OCI-LY3 (cell line): ENCODE data around the gene KRT16.
"Not testable (repeated sequence)": the region's sequence is repeated elsewhere in the genome, so short reads cannot be mapped to it uniquely, and the experiment has no call there.

ENCODE experiments used
- H2AFZ ChIP-seq: fragments of 200-600, 300-600 bp; shearing (Covaris generic); 2 replicates; pipeline ENCODE4 v1.6.0; 2014; ENCODE audit warnings: antibody characterized with exemption, low read depth, low read length
- H3K27ac ChIP-seq: fragments of 200-600, 300-600 bp; sonication (generic); 2 replicates; pipeline ENCODE4 v1.5.1; 2014; ENCODE audit warnings: mild to moderate bottlenecking, low read length, moderate library complexity, mixed read lengths
- H3K27me3 ChIP-seq: fragments of 200-600, 300-600 bp; sonication (generic); 2 replicates; pipeline ENCODE4 v1.6.1; 2014; ENCODE audit warnings: low read depth, low read length, mixed read lengths
- H3K36me3 ChIP-seq: fragments of 200-600, 300-600 bp; sonication (generic); replicated peaks from 2 replicates; pipeline ENCODE3; 2014; ENCODE audit warnings: low read depth, low read length, mixed read lengths
- H3K4me1 ChIP-seq: fragments of 300-600, 200-600 bp; sonication (generic); 2 replicates; pipeline ENCODE4 v1.6.1; 2014; ENCODE audit warnings: low read length, mixed read lengths
- H3K4me2 ChIP-seq: fragments of 200-600, 300-600 bp; sonication (generic); 2 replicates; pipeline ENCODE4 v1.6.1; 2014; ENCODE audit warnings: low read length, mixed read lengths
- H3K4me3 ChIP-seq: fragments of 300-600, 200-600 bp; sonication (generic); 2 replicates; pipeline ENCODE4 v1.5.1; 2014; ENCODE audit warnings: antibody characterized with exemption, mild to moderate bottlenecking, low read length, moderate library complexity
- H3K79me2 ChIP-seq: fragments of 300-600, 200-600 bp; shearing (Covaris generic); 2 replicates; pipeline ENCODE4 v1.6.1; 2014; ENCODE audit warnings: mild to moderate bottlenecking, low read length, mixed read lengths
- H3K9ac ChIP-seq: fragments of 300-600, 200-600 bp; shearing (Covaris generic); 2 replicates; pipeline ENCODE4 v1.6.0; 2014; ENCODE audit warnings: mild to moderate bottlenecking, low read length, moderate library complexity
- H3K9me3 ChIP-seq: fragments of 200-600, 300-600 bp; shearing (Covaris generic); 2 replicates; pipeline ENCODE4 v1.6.1; 2014; ENCODE audit warnings: low read length, mixed read lengths; ENCODE audit not compliant: insufficient read depth
- H4K20me1 ChIP-seq: fragments of 200-600, 300-600 bp; sonication (generic); 2 replicates; pipeline ENCODE4 v1.6.1; 2016; ENCODE audit warnings: low read length, mixed read lengths; ENCODE audit not compliant: insufficient read depth
- EZH2phosphoT487 ChIP-seq: fragments of 200-600 bp; shearing (Covaris generic); IDR thresholded peaks from 2 replicates; pipeline ENCODE4 v1.6.1; 2018; ENCODE audit warnings: antibody characterized with exemption, mixed run types, low read depth
- TF ChIP-seq, protein P1 (sequence below): fragments of 200-600, 300-600 bp; sonication (generic); IDR thresholded peaks from 2 replicates; pipeline ENCODE4 v1.5.1; 2014; ENCODE audit warnings: antibody characterized with exemption, low read length, low read depth

KRT16 gene

GRCh38 chr17:41614098-41614497, 1.5 kb upstream of the KRT16 start:
- no peaks in the 10 kb centered on the region for H3K9me3 ChIP-seq
- H3K36me3 ChIP-seq = no peaks in the 10 kb centered on the region
- H3K4me3 ChIP-seq = no peak overlapping the region
- peaks cover 16% of the 10 kb centered on the region; the same call in 1 of the 2 replicates for H3K27me3 ChIP-seq
- H3K79me2 ChIP-seq = no peaks in the 10 kb centered on the region
- H3K27ac ChIP-seq = no peak overlapping the region
- H3K9ac ChIP-seq = no peak overlapping the region
- H2AFZ ChIP-seq = no peak overlapping the region
- TF ChIP-seq, protein P1, sequence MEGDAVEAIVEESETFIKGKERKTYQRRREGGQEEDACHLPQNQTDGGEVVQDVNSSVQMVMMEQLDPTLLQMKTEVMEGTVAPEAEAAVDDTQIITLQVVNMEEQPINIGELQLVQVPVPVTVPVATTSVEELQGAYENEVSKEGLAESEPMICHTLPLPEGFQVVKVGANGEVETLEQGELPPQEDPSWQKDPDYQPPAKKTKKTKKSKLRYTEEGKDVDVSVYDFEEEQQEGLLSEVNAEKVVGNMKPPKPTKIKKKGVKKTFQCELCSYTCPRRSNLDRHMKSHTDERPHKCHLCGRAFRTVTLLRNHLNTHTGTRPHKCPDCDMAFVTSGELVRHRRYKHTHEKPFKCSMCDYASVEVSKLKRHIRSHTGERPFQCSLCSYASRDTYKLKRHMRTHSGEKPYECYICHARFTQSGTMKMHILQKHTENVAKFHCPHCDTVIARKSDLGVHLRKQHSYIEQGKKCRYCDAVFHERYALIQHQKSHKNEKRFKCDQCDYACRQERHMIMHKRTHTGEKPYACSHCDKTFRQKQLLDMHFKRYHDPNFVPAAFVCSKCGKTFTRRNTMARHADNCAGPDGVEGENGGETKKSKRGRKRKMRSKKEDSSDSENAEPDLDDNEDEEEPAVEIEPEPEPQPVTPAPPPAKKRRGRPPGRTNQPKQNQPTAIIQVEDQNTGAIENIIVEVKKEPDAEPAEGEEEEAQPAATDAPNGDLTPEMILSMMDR = no peak
- no peak for TF ChIP-seq EZH2phosphoT487
- H3K4me2 ChIP-seq = no peak overlapping the region
- no peaks in the 10 kb centered on the region for H4K20me1 ChIP-seq
- no peaks in the 10 kb centered on the region for H3K4me1 ChIP-seq

GRCh38 chr17:41613277-41614082, 913 bp upstream of the KRT16 start:
- no peak overlapping the region for H3K4me3 ChIP-seq
- H3K27me3 ChIP-seq = peaks cover 16% of the 10 kb centered on the region; the same call in 1 of the 2 replicates
- no peaks in the 10 kb centered on the region for H3K79me2 ChIP-seq
- H3K4me1 ChIP-seq = no peaks in the 10 kb centered on the region
- no peak overlapping the region for H3K4me2 ChIP-seq
- H3K9me3 ChIP-seq = no peaks in the 10 kb centered on the region
- H2AFZ ChIP-seq = no peak overlapping the region
- H4K20me1 ChIP-seq = no peaks in the 10 kb centered on the region
- no peaks in the 10 kb centered on the region for H3K36me3 ChIP-seq
- TF ChIP-seq, protein P1 = no peak
- no peak for TF ChIP-seq EZH2phosphoT487
- no peak overlapping the region for H3K27ac ChIP-seq
- no peak overlapping the region for H3K9ac ChIP-seq

- H3K4me3 ChIP-seq = no peak overlapping the region
- H3K27me3 ChIP-seq = peaks cover 7% of the 10 kb centered on the region; the same call in 1 of the 2 replicates
- no peak overlapping the region for H3K27ac ChIP-seq
- H3K36me3 ChIP-seq = no peaks in the 10 kb centered on the region
- H3K9ac ChIP-seq = no peak overlapping the region
- H3K9me3 ChIP-seq = no peaks in the 10 kb centered on the region
- no peaks in the 10 kb centered on the region for H3K79me2 ChIP-seq
- H2AFZ ChIP-seq = no peak overlapping the region
- no peak for TF ChIP-seq EZH2phosphoT487
- TF ChIP-seq, protein P1 = no peak
- no peaks in the 10 kb centered on the region for H4K20me1 ChIP-seq
- no peak overlapping the region for H3K4me2 ChIP-seq
- H3K4me1 ChIP-seq = no peaks in the 10 kb centered on the region
Measured at GRCh38 chr17:41610965-41611640, 1.5 kb downstream of the KRT16 start.

DNA sequence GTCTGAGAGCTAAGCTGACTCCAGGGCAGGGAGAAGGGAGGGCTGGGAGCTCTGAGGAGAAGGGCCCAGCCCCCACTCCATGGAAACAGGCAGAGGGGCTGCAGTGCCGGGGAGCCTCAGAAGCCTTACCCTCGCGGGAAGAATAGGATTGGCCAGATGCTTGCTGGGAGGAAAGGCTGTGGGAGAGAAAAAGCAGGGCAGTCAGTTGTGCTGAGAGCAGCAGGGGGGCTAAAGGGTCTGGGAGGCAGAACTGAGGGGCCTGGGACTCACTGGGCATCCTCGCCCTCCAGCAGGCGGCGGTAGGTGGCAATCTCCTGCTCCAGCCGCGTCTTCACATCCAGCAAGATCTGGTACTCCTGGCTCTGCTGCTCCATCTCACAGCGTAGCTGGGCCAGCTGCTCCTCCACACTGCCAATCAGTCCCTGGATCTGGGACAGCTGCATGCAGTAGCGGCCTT, 2.5 kb downstream of the KRT16 start:
- not testable (repeated sequence) for H3K4me3 ChIP-seq, H3K9me3 ChIP-seq, H3K79me2 ChIP-seq, H4K20me1 ChIP-seq, H3K4me1 ChIP-seq, H3K27me3 ChIP-seq, H3K9ac ChIP-seq, H2AFZ ChIP-seq, H3K27ac ChIP-seq, H3K36me3 ChIP-seq, H3K4me2 ChIP-seq

- H3K4me2 ChIP-seq, H3K4me3 ChIP-seq, H3K27ac ChIP-seq, H3K9ac ChIP-seq, H3K9me3 ChIP-seq, H3K4me1 ChIP-seq, H3K27me3 ChIP-seq, H2AFZ ChIP-seq, H3K79me2 ChIP-seq, H3K36me3 ChIP-seq, H4K20me1 ChIP-seq: not testable (repeated sequence)
Measured at GRCh38 chr17:41606930-41607329, 5.6 kb downstream of the KRT16 start.
